Neuronal stem cell (in vitro differentiated cells): ENCODE measurements around the gene SLC41A3.

ENCODE experiments used
- DNase-seq: peaks from one replicate; pipeline ENCODE4 v3.0.0-alpha.2; 2013; ENCODE audit warnings: low spot score
- H2AFZ ChIP-seq: one replicate; pipeline ENCODE4 v1.6.1; 2013; ENCODE audit warnings: mild to moderate bottlenecking, low read length, inconsistent platforms
- H2AK5ac ChIP-seq: 2 replicates; pipeline ENCODE4 v1.6.1; 2013; ENCODE audit warnings: low read depth, mild to moderate bottlenecking, inconsistent platforms, low read length, moderate library complexity, mixed read lengths
- H2BK120ac ChIP-seq: 2 replicates; pipeline ENCODE4 v1.6.1; 2013; ENCODE audit warnings: low read depth, mild to moderate bottlenecking, inconsistent platforms, low read length, moderate library complexity, mixed read lengths
- H2BK12ac ChIP-seq: one replicate; pipeline ENCODE4 v1.6.1; 2013; ENCODE audit warnings: low read length, inconsistent platforms
- H2BK15ac ChIP-seq: 2 replicates; pipeline ENCODE4 v1.6.1; 2013; ENCODE audit warnings: mild to moderate bottlenecking, low read length, inconsistent platforms, mixed read lengths
- H2BK5ac ChIP-seq: one replicate; pipeline ENCODE4 v1.6.1; 2013; ENCODE audit warnings: inconsistent platforms, mild to moderate bottlenecking, low read length, moderate library complexity
- H3K14ac ChIP-seq: one replicate; pipeline ENCODE4 v1.6.1; 2013; ENCODE audit warnings: low read length, inconsistent platforms
- H3K18ac ChIP-seq: 2 replicates; pipeline ENCODE4 v1.6.1; 2013; ENCODE audit warnings: low read length, inconsistent platforms
- H3K23ac ChIP-seq: 2 replicates; pipeline ENCODE4 v1.6.1; 2013; ENCODE audit warnings: low read depth, mild to moderate bottlenecking, mixed read lengths, low read length, inconsistent platforms; ENCODE audit not compliant: poor library complexity
- H3K27ac ChIP-seq: replicated peaks from 3 replicates; pipeline ENCODE4 v1.5.1; 2013; ENCODE audit warnings: low read length, inconsistent platforms
- H3K27me3 ChIP-seq, 3 experiments: 2 replicates each; pipeline ENCODE4 v1.6.1; 2013; ENCODE audit warnings: low read length in 3 of 3, mild to moderate bottlenecking in 2 of 3, inconsistent platforms in 1 of 3, low read depth in 1 of 3, mixed read lengths in 1 of 3, moderate library complexity in 1 of 3; ENCODE audit not compliant: control insufficient read depth in 3 of 3, insufficient read depth in 3 of 3
- H3K36me3 ChIP-seq, 2 donors: replicated peaks in 1 of 2; 2 replicates each; pipeline ENCODE4 v1.6.1; 2013; ENCODE audit warnings: low read length in 2 of 2; ENCODE audit not compliant: control insufficient read depth in 2 of 2, insufficient read depth in 2 of 2
- H3K4ac ChIP-seq: 2 replicates; pipeline ENCODE4 v1.6.1; 2013; ENCODE audit warnings: inconsistent platforms, mild to moderate bottlenecking, low read length, moderate library complexity
- H3K4me1 ChIP-seq, 2 donors: 1 replicate in 1 of 2; 2 replicates in 1 of 2; pipeline ENCODE4 v1.6.1; 2013; ENCODE audit warnings: low read length in 2 of 2, low read depth in 1 of 2; ENCODE audit not compliant: control insufficient read depth in 2 of 2, insufficient read depth in 1 of 2
- H3K4me2 ChIP-seq: one replicate; pipeline ENCODE4 v1.6.1; 2013; ENCODE audit warnings: mild to moderate bottlenecking, low read length, inconsistent platforms; ENCODE audit not compliant: insufficient read depth, poor library complexity, severe bottlenecking
- H3K4me3 ChIP-seq, 2 donors: 2 replicates each; pipeline ENCODE4 v1.5.1; 2013; ENCODE audit warnings: low read length in 2 of 2, mild to moderate bottlenecking in 2 of 2, inconsistent platforms in 1 of 2, moderate library complexity in 1 of 2
- H3K79me1 ChIP-seq: one replicate; pipeline ENCODE4 v1.6.1; 2013; ENCODE audit warnings: low read depth, mild to moderate bottlenecking, inconsistent platforms, low read length, moderate library complexity
- H3K9ac ChIP-seq: one replicate; pipeline ENCODE4 v1.6.1; 2013; ENCODE audit warnings: mild to moderate bottlenecking, low read depth, low read length, inconsistent platforms; ENCODE audit not compliant: poor library complexity
- H3K9me3 ChIP-seq, 2 donors: replicated peaks in 1 of 2; 2 replicates each; pipeline versions ENCODE3 to v1.6.1; 2013; ENCODE audit warnings: low read length in 2 of 2, mild to moderate bottlenecking in 2 of 2, inconsistent platforms in 1 of 2, low read depth in 1 of 2, mixed read lengths in 1 of 2, moderate library complexity in 1 of 2; ENCODE audit not compliant: control insufficient read depth in 2 of 2, insufficient read depth in 1 of 2
- H4K8ac ChIP-seq: one replicate; pipeline ENCODE4 v1.6.1; 2013; ENCODE audit warnings: low read depth, mild to moderate bottlenecking, inconsistent platforms, low read length, moderate library complexity
- H4K91ac ChIP-seq: one replicate; pipeline ENCODE4 v1.6.1; 2013; ENCODE audit warnings: low read length, low read depth, mild to moderate bottlenecking, inconsistent platforms; ENCODE audit not compliant: poor library complexity
- WGBS, 2 donors: extraction: QIAGEN DNeasy Blood & Tissue Kit; methylation state at CpG; one replicate each; pipeline ENCODE4 v1.1.7; 2013; ENCODE audit warnings: missing lambda C conversion rate in 2 of 2, mixed read lengths in 1 of 2; ENCODE audit not compliant: insufficient read length in 2 of 2, insufficient replicate concordance in 1 of 2; ENCODE audit errors: extremely low coverage in 2 of 2; 5-methylcytosine and 5-hydroxymethylcytosine counted together

SLC41A3 gene

GRCh38 chr3:126119976-126120375 lies 36.1 kb upstream of the SLC41A3 start:
- Histone ChIP-seq H3K18ac (no peak overlapping the region), H4K8ac (no peak overlapping the region), H3K9me3 (no peaks in the 10 kb centered on the region), H3K4me1 (peaks cover 0 to 2% of the 10 kb centered on the region in 2 donors), H2BK5ac (no peak overlapping the region), H2AK5ac (no peak overlapping the region), H3K4me3 (no peak overlapping the region), H3K36me3 (no peaks in the 10 kb centered on the region), H2BK120ac (no peak overlapping the region), H3K14ac (no peak overlapping the region), H3K27ac (no peak overlapping the region), H3K27me3 (peaks cover 0 to 23% (median 0%) of the 10 kb centered on the region in 3 experiments), H3K4me2 (no peak overlapping the region), H4K91ac (no peak overlapping the region), H3K4ac (no peak overlapping the region), H3K79me1 (no peaks in the 10 kb centered on the region), H3K23ac (no peak overlapping the region), H2BK12ac (no peak overlapping the region), H2AFZ (no peak overlapping the region), H2BK15ac (no peak overlapping the region), H3K9ac (no peak overlapping the region)
- no CpG with 5 or more reads among the region's 8 CpGs for WGBS, 2 donors
- DNase-seq = no peak

GRCh38 chr3:126119008-126119675 lies 35.2 kb upstream of the SLC41A3 start:
- DNase-seq = no peak
- no CpG with 5 or more reads among the region's 7 CpGs for WGBS, 2 donors

GRCh38 chr3:126118591-126118990 lies 34.7 kb upstream of the SLC41A3 start:
- H3K9me3 ChIP-seq = no peaks in the 10 kb centered on the region

More at GRCh38 chr3:126119008-126119675, 35.2 kb upstream of the SLC41A3 start:
- Histone ChIP-seq H3K79me1 (no peaks in the 10 kb centered on the region), H2BK15ac (peak overlapping the region; percentile 72), H3K4me3 (no peak overlapping the region), H3K36me3 (no peaks in the 10 kb centered on the region), H2BK120ac (peak overlapping the region; percentile 83), H3K14ac (no peak overlapping the region), H2AK5ac (peak overlapping the region; percentile 66), H3K4ac (no peak overlapping the region), H3K4me2 (no peak overlapping the region), H3K18ac (no peak overlapping the region), H3K9me3 (no peaks in the 10 kb centered on the region), H4K8ac (no peak overlapping the region), H2BK12ac (no peak overlapping the region), H3K27ac (no peak overlapping the region), H3K27me3 (peaks cover 0 to 17% (median 0%) of the 10 kb centered on the region in 3 experiments), H2BK5ac (no peak overlapping the region), H2AFZ (no peak overlapping the region), H3K23ac (no peak overlapping the region), H3K4me1 (peaks cover 0 to 1% of the 10 kb centered on the region in 2 donors), H4K91ac (no peak overlapping the region), H3K9ac (no peak overlapping the region)

GRCh38 chr3:126117786-126118185 lies 33.9 kb upstream of the SLC41A3 start:
- Histone ChIP-seq H3K27ac (no peak overlapping the region), H2BK15ac (no peak overlapping the region), H2BK5ac (no peak overlapping the region), H2AFZ (no peak overlapping the region), H3K9me3 (no peaks in the 10 kb centered on the region), H4K91ac (no peak overlapping the region), H3K4me2 (no peak overlapping the region), H3K27me3 (peaks cover 0 to 18% (median 0%) of the 10 kb centered on the region in 3 experiments), H3K4ac (no peak overlapping the region), H3K23ac (no peak overlapping the region), H2BK120ac (peak overlapping the region; percentile 32), H2AK5ac (no peak overlapping the region), H4K8ac (no peak overlapping the region), H3K79me1 (no peaks in the 10 kb centered on the region), H3K36me3 (no peaks in the 10 kb centered on the region), H3K4me3 (no peak overlapping the region), H3K14ac (no peak overlapping the region), H3K4me1 (peaks cover 0 to 4% of the 10 kb centered on the region in 2 donors), H3K9ac (no peak overlapping the region), H2BK12ac (no peak overlapping the region), H3K18ac (peak overlapping the region; percentile 39)
- no CpG with 5 or more reads among the region's 9 CpGs for WGBS, 2 donors
- DNase-seq = no peak

More at GRCh38 chr3:126118591-126118990, 34.7 kb upstream of the SLC41A3 start:
- Histone ChIP-seq H2BK12ac (no peak overlapping the region), H3K18ac (peak overlapping the region; percentile 8), H3K4me3 (no peak overlapping the region), H3K27me3 (peaks cover 0 to 14% (median 0%) of the 10 kb centered on the region in 3 experiments), H3K36me3 (no peaks in the 10 kb centered on the region), H3K79me1 (no peaks in the 10 kb centered on the region), H3K23ac (no peak overlapping the region), H3K4me1 (no peaks in the 10 kb centered on the region), H2AFZ (no peak overlapping the region), H2BK120ac (peak overlapping the region; percentile 83), H2BK5ac (no peak overlapping the region), H3K4ac (no peak overlapping the region), H3K27ac (no peak overlapping the region), H3K14ac (no peak overlapping the region), H3K4me2 (no peak overlapping the region), H2BK15ac (peak overlapping the region; percentile 72), H2AK5ac (no peak overlapping the region), H4K91ac (no peak overlapping the region), H3K9ac (no peak overlapping the region), H4K8ac (no peak overlapping the region)
- no peak for DNase-seq
- no CpG with 5 or more reads among the region's 11 CpGs for WGBS, 2 donors
